Stimulated activated CD8-positive, alpha-beta memory T cell treated with anti-CD3 and anti-CD28 coated beads, Interleukin-15, amount 100 ng/mL, for 48 hours (primary cell): Measurements from ENCODE around the gene GPBAR1.

ENCODE experiments used
- DNase-seq, 2 donors: peaks; one replicate each; pipeline ENCODE4 v3.0.0-alpha.2; 2020; ENCODE audit warnings: low read depth in 2 of 2

GPBAR1 gene

DNA sequence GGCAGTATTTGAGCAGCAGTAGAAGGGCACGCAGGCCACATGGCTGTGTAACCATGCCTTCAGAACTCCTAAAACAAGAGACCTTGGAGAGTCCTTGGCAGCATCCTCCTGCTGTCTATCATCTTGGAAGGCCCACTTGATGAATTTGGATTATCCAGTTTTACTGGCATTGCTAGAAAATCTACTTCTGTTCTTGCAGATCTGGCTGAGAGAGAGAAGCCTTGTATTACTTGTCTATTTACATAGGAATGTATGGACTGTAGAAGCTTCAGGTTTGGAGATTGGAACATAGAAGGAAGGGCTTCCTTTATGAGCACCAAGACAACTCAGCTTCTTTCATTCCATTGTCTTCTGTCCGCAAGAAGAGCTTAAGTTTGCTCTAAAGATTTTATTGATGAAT, 16.1 kb upstream of the GPBAR1 start:
- no peak for DNase-seq

- no peak for DNase-seq
Measured at GRCh38 chr2:218245214-218245613, 15.6 kb upstream of the GPBAR1 start.

DNA sequence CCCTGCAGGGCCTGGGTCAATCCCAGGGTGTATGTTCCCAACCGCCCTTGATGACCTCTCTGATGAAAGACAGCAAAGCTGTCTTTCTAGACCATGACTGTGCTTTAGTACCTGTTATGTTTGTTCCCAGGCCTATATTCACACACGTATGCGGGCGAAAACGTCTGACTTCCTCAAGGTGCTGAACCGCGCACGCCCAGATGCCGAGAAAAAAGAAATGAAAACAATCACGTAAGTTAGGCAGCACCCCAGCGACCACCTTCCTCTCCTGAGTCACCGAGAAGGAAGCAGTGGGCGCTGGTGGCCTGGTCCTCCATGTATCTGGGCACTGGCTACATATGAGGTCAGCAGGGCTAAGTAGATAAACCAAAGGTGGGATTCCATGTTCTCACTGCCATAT, 11.1 kb upstream of the GPBAR1 start:
- no peak for DNase-seq

- no peak for DNase-seq
Measured at GRCh38 chr2:218252509-218253231, 8.1 kb upstream of the GPBAR1 start.

DNA sequence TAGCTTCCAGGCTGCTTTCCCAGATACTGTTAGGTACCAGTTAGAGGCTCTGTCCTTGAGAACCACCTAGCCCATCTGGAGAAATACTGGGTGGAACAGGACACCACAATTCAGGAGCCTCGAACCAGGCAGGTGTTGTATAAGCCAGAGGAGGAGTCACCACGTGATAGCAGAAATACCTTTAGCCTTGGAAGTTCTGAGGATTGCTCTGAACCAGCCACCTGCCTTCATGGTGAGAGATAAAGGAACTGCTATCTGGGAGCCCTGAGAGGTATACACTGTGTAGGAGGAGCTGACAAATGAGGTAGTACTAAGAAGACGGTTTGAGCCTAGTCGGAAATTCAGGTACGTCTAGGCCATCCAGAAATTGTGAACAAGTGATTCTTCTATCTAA, 7.6 kb upstream of the GPBAR1 start:
- no peak for DNase-seq

GRCh38 chr2:218255446-218255845, 5.4 kb upstream of the GPBAR1 start:
- no peak for DNase-seq

DNA sequence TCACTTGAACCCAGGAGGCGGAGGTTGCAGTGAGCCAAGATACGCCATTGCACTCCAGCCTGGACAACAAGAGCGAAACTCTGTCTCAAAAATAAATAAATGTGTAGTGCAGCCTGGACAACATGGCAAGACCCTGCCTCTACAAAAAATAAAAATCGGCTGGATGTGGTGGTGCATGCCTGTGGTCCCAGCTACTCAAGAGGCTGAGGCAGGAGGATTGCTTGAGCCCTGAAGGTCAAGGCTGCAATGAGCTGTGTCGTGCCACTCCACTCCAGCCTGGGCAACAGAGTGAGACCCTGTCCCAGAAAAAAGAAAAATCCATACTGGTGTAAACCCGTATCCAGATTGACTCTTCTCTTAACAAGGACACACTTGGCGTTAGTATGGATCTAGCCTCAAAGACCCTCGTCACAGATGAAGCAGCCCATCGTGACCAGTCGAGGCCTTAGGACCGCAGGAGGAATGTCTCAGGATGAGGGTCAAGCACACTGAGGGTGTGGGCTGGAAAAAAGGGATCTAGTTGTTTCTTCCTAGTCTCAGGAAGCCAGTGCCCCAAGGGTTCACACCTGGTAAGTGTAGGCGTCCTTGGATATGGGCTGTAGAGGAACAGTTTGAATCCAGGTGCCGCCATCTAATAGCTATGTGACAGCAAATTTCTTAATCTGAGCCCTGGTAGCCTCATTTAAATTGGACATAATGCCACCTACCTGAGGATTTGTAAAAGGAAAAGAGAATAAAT, 4.0 kb upstream of the GPBAR1 start:
- DNase-seq: no peak

- DNase-seq: peak; percentile 48 to 60
Measured at GRCh38 chr2:218257390-218257981, 3.3 kb upstream of the GPBAR1 start.

DNA sequence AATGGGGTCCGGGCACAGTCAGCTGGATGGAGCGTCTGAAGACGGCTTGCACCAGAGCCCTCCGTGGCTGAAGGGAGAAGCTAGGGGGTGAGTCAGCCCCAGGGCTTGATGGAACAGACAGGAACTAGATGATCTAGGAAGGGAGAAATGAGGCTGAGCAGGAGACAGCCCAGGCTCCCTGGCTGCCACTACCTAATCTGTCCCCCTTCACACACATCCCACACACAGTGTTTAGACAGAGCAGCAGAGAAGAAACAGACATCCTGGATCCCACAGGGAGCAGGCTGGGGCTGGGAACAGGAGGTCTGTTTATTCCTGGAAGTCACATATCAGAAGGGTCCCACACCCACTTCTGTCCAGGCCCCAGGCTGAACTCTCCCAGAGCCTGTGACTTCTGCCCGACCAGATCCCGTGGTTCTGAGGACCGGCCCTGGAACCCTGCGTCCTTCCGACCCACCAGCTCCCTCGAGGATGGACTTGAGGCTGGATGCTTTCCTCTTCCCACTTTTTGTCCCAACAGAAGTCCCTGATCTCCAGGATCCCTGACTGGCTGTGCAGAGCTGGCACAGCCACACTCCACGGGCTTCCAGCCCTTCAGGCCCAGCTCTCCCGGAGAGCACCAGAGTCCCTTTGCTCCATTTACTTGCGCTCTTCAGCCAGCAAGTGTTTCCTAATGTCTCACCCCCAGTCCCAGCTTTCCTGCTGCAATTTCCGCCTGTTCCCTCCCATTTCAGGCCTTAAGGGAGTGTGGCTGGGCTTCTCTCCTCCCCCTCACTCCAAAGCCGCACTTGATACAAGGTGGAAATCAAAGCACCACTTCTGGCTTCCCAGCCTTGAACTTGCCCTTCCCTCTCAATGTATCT, 1.5 kb upstream of the GPBAR1 start:
- no peak for DNase-seq

DNA sequence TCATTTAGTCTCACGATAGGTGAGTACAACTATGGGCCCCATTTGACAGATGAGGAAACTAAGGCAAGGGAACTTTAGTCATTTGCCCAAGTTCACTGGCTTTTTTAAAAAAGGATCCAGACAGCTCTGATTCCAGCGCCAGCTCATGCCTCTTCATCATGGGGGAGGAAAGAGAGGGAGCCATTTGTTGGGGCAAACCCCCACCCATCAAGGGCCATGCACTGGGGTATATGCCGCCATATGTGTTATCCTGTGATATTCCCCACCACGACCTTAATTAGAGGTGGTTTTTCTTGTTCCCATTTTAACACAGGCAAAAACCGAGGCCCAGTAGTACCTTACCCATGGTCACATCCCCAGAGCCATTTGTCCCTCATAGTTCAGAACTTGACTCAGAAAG, 649 bp upstream of the GPBAR1 start:
- DNase-seq: no peak

DNA sequence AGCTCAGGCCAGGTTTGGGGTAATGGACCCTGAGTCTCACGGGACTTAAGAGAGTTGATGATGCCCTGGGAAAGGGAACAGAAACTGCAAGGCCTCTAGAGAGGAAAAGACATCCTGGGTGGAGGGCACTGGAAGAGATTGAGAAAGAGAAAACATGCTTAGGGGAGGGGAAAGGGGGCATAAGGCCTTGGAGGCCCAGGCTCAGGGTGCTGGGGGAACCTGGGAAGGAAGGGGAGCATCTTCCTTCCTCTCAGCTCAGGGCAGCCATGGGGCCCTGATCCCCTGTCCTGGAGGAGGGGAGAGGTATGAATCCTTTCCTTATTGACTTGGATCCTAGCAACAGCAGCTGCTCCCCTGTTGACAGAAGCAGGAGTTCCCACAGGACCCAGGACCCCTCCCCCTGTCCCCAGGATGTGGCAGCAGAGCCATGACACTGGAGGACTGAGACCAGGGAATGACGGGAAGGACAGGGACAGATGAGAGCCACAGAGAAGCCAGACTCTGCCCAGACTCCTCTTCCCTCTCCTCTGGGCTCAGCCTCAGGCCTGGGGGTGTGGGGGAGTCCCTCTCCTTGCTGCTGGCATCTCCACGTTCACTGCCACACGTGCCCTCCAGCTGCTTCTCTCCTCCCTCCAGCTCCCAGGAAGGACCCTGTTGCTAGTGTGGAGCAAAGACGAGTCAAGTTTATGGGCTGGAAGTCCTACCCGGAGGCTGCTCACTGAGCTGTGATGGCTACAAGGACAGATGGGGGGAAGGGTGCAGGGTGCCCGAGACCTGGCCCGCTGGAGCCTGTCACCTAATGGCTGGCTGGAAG, 815 bp downstream of the GPBAR1 start:
- DNase-seq: no peak

DNA sequence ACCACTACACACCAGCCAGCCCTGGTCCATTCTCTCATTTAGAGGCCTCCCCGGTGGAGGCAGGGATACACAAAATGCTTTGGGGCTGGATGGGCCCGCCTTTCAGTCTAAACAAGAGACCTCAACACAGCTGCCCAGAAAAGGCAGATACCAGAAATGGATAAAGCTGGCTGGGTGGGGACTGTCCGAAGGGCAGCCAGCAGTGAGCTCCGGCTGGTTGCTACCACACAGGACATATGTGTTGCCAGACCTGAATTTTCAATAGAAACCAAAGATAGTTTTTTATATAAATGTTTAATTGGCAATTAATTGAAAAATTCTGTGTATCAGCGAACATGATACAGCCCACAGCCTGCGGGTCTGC, 1.4 kb downstream of the GPBAR1 start:
- DNase-seq: no peak

- DNase-seq: no peak
Measured at GRCh38 chr2:218262631-218263586, 2.1 kb downstream of the GPBAR1 start.

DNA sequence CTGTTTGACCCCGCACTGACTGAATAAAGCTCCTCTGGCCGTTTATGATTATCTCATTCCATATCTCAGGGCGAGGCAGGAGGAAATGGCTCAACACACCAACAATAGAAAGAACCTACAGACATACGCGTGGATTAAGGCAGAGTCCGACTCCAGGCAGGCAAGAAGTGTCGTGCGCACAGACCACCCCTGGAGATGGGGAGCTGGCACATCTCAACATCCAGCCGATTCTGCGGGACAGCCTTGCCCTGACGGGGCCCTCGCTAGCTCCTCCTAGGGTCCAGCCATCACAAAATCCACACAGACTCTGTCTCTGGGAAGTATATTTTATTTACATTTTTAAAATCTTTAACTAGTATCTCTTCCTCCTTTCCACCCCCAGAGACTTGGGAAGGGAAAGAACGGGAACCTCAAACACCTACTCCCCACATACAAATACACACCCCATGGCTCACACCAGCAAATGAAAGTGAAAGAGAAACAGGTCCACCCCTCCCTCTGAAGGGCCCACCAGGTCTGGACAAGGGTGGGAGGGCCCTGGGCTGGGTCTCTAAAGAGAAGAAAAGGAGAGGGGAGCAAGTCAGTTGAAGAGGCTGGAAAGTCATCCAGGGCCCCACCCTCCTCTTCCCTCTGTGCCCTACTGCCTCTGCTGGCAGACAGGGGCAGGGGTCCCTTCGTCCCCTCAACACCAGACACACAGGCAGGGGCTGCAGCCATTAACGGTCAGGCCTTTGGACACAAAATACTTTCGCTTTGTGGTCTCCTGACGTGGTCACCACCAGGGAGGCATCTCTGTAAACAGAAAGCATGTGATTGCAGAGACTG, 3.2 kb downstream of the GPBAR1 start:
- DNase-seq: no peak

DNA sequence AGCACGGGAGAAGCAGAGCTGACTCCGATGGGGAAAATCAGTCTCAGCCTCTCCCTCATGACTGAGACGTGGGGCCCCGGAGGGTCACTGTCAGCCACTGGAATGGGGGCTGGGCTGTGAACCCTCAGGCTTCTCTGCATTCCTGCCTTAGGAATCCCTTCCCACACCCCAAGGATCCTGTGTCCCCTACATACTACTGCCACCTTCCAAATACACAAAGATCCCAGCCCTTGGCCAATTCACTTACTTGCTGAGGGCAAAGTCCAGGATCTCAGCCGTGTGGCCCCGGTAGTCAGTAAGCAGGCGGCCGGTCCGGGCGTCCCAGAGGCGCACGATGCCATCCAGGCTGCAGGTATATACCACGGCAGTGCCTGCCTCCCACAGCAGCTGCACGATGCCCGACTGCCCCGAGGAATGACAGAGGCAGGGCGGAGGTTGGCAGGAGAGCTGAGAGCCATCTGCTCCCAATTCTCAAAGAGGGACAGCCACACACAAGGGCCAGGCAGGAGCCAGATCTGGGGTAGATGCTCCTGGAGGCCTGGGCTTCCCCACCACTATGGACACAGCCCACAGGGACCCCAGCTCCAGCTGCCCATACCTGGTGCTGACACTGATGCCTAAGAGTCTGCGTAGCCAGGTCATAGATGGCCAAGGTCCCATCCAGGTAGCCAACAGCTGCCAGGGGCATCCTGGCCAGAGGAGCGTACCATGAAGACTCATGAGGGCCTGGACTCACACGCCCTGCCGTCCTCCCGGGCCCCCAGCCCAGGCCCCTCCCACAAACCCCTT, 4.2 kb downstream of the GPBAR1 start:
- DNase-seq: no peak

DNA sequence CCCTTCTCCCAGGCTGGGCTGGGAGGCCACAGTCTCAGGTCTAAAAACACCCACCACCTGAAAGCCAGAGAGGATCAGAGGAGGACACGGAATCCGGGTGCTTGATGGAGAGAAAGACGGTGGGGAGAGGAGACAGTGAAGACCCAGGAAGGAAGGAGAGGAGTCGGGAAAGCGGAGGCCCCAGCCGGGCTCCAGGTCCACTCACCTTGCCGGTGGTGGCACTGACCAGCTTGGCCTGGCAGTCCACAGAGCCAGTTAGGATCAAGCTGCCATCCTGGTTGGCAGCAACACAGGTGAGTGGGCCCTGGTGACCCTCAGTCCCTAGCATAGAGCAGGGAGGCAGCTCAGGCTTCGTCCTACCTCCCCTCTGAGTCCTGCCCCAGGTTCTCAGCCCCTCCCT, 4.8 kb downstream of the GPBAR1 start:
- DNase-seq: no peak

- no peak for DNase-seq
Measured at GRCh38 chr2:218266316-218266979, 5.6 kb downstream of the GPBAR1 start.

DNA sequence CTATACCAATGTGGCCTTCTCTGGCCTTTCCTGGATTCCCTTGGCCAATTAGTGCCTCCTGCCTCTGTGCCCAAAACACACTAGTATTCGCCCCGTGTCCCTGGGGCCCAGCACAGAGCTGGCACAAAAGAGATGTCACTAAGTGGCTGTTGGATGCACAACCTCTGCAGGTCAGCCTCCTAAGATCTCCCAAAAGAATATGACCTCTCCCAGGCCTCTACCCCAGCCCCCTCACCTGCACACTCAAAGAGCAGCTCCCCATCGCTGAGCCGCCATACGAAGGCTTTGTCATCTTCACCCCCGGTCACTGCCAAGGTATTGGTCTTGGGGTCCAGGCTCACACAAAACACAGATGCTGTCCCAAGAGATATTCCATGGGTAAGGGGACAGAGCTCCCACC, 6.4 kb downstream of the GPBAR1 start:
- DNase-seq: no peak
